AG04450 (cell line): ENCODE results near the gene NOD1. TPM values are rescaled to one million over a fixed set of nuclear protein-coding genes. Genes with fewer than 3 reads are reported as not detected.
"Not testable (repeated sequence)": the region's sequence is repeated elsewhere in the genome, so short reads cannot be mapped to it uniquely, and the experiment has no call there.

Source experiments
- CTCF ChIA-PET: fragments of 300-600, 350-600 bp; formaldehyde crosslinking; extraction: SDS; loops from one replicate; lab custom pipeline; 2022; ENCODE audit warnings: antibody characterized with exemption, inconsistent platforms; lab: Charles Lee
- POLR2A ChIA-PET: fragments of 350-600 bp; formaldehyde crosslinking; extraction: SDS; loops from one replicate; lab custom pipeline; 2021; ENCODE audit warnings: antibody characterized with exemption, inconsistent platforms; lab: Yijun Ruan, JAX
- DNase-seq: peaks from one replicate; pipeline ENCODE4 v3.0.0-alpha.2; 2011; ENCODE audit warnings: low read depth, low spot score
- H3K27ac ChIP-seq: one replicate; pipeline ENCODE4 v1.5.1; 2012; ENCODE audit warnings: low read depth, low read length, control low read depth
- H3K27me3 ChIP-seq: one replicate; pipeline ENCODE4 v1.6.0; 2012; ENCODE audit warnings: low read length; ENCODE audit not compliant: control insufficient read depth, insufficient read depth
- H3K4me3 ChIP-seq: 2 replicates; pipeline ENCODE4 v1.5.1; 2011; ENCODE audit warnings: mild to moderate bottlenecking, low read depth, low read length, control low read depth
- H3K9me3 ChIP-seq: 2 replicates; pipeline ENCODE4 v1.5.1; 2012; ENCODE audit warnings: low read length; ENCODE audit not compliant: control insufficient read depth, insufficient read depth
- CTCF ChIP-seq: IDR thresholded peaks from 2 replicates; pipeline ENCODE4 v1.5.1; 2011; ENCODE audit warnings: low read depth, low read length, control low read depth, inconsistent platforms
- polyA plus RNA-seq: library from polyadenylated mRNA; depleted of rRNA; stranded (reverse); fragments of >200 nt; gene quantifications from 2 replicates; pipeline ENCODE4 v1.2.3, GENCODE V29; 2011

The NOD1 gene
- polyA plus RNA-seq, 1 experiment = 3.3 TPM

- DNase-seq = no peak
Observed at GRCh38 chr7:30491417-30491816, 12.8 kb upstream of the NOD1 start.

GRCh38 chr7:30487371-30487770, 8.8 kb upstream of the NOD1 start:
- DNase-seq = no peak
- Histone ChIP-seq H3K4me3 (no peak overlapping the region), H3K27ac (no peak overlapping the region), H3K9me3 (no peaks in the 10 kb centered on the region), H3K27me3 (no peaks in the 10 kb centered on the region)
- ChIA-PET POLR2A (no interaction called here), CTCF (no interaction called here)
- no peak for TF ChIP-seq CTCF

More at GRCh38 chr7:30491417-30491816, 12.8 kb upstream of the NOD1 start:
- H3K27me3 ChIP-seq = no peaks in the 10 kb centered on the region
- ChIA-PET POLR2A (no interaction called here), CTCF (no interaction called here)
- no peak for TF ChIP-seq CTCF
- no peak overlapping the region for H3K4me3 ChIP-seq
- H3K27ac ChIP-seq = no peak overlapping the region
- H3K9me3 ChIP-seq = no peaks in the 10 kb centered on the region; the same call in 1 of the 2 replicates

- no peak overlapping the region for H3K4me3 ChIP-seq
- no peaks in the 10 kb centered on the region for H3K9me3 ChIP-seq
- no peak overlapping the region for H3K27ac ChIP-seq
- H3K27me3 ChIP-seq = no peaks in the 10 kb centered on the region
- no peak for TF ChIP-seq CTCF
- DNase-seq = no peak
- POLR2A ChIA-PET = no interaction called here
- CTCF ChIA-PET = no interaction called here
Observed at GRCh38 chr7:30485667-30486066, 7.1 kb upstream of the NOD1 start.

GRCh38 chr7:30481416-30481815, 2.8 kb upstream of the NOD1 start:
- H3K27ac ChIP-seq, H3K27me3 ChIP-seq, H3K9me3 ChIP-seq, DNase-seq, POLR2A ChIA-PET, CTCF ChIA-PET, H3K4me3 ChIP-seq: not testable (repeated sequence)

- H3K27me3 ChIP-seq = no peaks in the 10 kb centered on the region
- TF ChIP-seq CTCF = no peak
- no peaks in the 10 kb centered on the region for H3K9me3 ChIP-seq
- H3K27ac ChIP-seq = peak overlapping the region; percentile 68
- ChIA-PET POLR2A (interaction anchor here (1.7 kb wide), 1 partner anchor 19 kb away, joined by 11 read pairs; no protein-coding TSS in a partner anchor), CTCF (interaction anchor here (0.6 to 3.1 kb wide), 4 partner anchors 10 to 869 kb away, joined by 3 to 18 read pairs (median 6); no protein-coding TSS in a partner anchor)
- no peak for DNase-seq
- peak overlapping the region; percentile 75 for H3K4me3 ChIP-seq
Observed at GRCh38 chr7:30479202-30480120, 877 bp upstream of the NOD1 start.
